ENCODE data around the gene ZBED2. TPM values are rescaled to one million over a fixed set of nuclear protein-coding genes. Genes with fewer than 3 reads are reported as not detected.

The ZBED2 gene
- polyA plus RNA-seq, 1 donor (not counting 4 experiments of a cell fraction or from before 2014, with no cell fraction given), result 120 TPM

DNA sequence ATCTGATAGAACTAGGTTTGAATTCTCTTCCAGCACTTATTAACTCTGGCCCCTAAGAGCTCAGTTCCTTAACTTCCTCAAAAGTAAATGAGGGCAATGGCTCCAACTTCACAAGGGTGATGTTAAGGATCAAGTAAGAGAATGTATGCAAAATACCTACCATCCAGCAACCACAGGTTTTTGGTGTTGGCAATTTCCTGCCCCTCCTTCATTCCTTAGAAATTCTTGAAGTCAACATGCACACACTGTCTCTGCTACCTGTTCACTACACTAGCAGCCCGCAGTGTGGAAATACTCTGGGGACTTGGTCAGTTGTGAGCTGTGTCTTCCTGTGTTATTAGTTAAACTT, 5.0 kb downstream of the ZBED2 start:
- H3K27ac ChIP-seq (ENCODE audit: control insufficient read depth, insufficient read depth, low read length), result peak overlapping the region; percentile 70
- TF ChIP-seq, protein P1, sequence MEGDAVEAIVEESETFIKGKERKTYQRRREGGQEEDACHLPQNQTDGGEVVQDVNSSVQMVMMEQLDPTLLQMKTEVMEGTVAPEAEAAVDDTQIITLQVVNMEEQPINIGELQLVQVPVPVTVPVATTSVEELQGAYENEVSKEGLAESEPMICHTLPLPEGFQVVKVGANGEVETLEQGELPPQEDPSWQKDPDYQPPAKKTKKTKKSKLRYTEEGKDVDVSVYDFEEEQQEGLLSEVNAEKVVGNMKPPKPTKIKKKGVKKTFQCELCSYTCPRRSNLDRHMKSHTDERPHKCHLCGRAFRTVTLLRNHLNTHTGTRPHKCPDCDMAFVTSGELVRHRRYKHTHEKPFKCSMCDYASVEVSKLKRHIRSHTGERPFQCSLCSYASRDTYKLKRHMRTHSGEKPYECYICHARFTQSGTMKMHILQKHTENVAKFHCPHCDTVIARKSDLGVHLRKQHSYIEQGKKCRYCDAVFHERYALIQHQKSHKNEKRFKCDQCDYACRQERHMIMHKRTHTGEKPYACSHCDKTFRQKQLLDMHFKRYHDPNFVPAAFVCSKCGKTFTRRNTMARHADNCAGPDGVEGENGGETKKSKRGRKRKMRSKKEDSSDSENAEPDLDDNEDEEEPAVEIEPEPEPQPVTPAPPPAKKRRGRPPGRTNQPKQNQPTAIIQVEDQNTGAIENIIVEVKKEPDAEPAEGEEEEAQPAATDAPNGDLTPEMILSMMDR (optimal IDR thresholded peaks at IDR 0.05 in 1 of 3, IDR thresholded peaks at IDR 0.05 in 1 of 3, conservative IDR thresholded peaks at IDR 0.05 in 1 of 3; ENCODE audit: extremely low read depth in 1 of 3, insufficient read depth in 2 of 3, low read length in 3 of 3), result no peak
- TF ChIP-seq EZH2 (IDR thresholded peaks at IDR 0.05; ENCODE audit: low read length), result no peak
- dilution Hi-C loops (cut with MboI; ENCODE audit: extremely low pct_ligation_motif_present, low sequenced_read_pairs), result loop anchor here (25.0 kb wide), 1 partner anchor 97 kb away; no protein-coding TSS in a partner anchor
- no peak overlapping the region for H2AFZ ChIP-seq (ENCODE audit: control insufficient read depth, low read length)
- H3K9me1 ChIP-seq (ENCODE audit: control insufficient read depth, extremely low read depth, insufficient read depth, low read length), result no peaks in the 10 kb centered on the region
- H3K4me1 ChIP-seq (ENCODE audit: control insufficient read depth, extremely low read depth, insufficient read depth, low read length), result peaks cover 46% of the 10 kb centered on the region
- peak overlapping the region; percentile 35 for H3K9ac ChIP-seq (ENCODE audit: control insufficient read depth, extremely low read depth, insufficient read depth, low read length)
- H3K27me3 ChIP-seq (ENCODE audit: control insufficient read depth, extremely low read depth, insufficient read depth, low read length), result no peaks in the 10 kb centered on the region
- H3K36me3 ChIP-seq (ENCODE audit: control insufficient read depth in 2 of 2, extremely low read depth in 1 of 2, insufficient read depth in 2 of 2, low read length in 2 of 2), result peaks cover 3 to 19% of the 10 kb centered on the region in 2 experiments
- H3K9me3 ChIP-seq (ENCODE audit: control insufficient read depth, low read depth, low read length), result peaks cover 1% of the 10 kb centered on the region
- DNase-seq (ENCODE audit: low read depth, low spot score) (no peak), FAIRE-seq (peak; percentile 79)
- H4K20me1 ChIP-seq (ENCODE audit: control insufficient read depth, extremely low read depth, insufficient read depth, low read length), result no peaks in the 10 kb centered on the region
- H3K4me3 ChIP-seq (ENCODE audit: control insufficient read depth in 2 of 3, extremely low read depth in 1 of 3, insufficient read depth in 2 of 3, low read depth in 1 of 3, low read length in 3 of 3), result peak overlapping the region in 1 of 3 experiments; percentile 36
- peaks cover 41% of the 10 kb centered on the region for H3K79me2 ChIP-seq (ENCODE audit: control insufficient read depth, insufficient read depth, low read length)
- H3K4me2 ChIP-seq (ENCODE audit: control insufficient read depth, extremely low read depth, insufficient read depth, low read depth, low read length), result peak overlapping the region; percentile 83

DNA sequence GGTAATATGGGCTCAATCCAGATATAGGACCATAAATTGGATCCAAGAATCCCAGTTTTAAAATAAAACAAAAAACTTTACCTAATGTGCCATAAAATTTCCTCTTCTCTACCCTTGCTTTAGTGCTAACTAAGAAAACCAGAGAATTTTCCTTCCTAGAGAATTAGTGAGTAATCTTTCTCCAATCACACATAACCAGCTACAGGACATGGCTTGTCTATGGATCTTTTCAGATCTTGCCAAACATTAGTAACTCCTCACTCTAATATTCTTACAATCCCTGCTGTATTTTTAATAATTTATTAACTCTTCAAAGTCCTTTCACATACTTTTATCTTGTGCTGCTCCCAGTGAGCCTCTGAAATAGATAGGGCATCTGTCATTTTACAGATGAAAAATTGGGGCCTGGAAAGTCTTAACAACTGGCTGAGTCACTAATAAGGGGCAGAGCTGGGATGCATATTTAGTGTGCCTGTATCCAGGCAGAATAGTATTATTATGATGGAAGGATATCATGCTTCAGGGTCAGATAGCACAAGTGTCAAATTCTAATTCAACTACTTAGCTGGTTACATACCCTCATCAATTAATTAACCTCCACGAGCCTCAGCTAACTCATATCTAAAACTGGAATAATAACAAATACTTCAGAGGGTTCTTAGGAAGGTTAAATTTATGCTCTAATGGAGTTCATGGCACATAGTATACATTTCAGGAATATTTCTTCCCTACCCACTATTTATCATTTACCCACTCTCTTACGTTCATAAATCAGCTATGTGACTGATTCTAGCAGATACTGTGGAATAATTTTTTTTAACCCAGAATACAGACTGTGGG, 5.6 kb downstream of the ZBED2 start:
- dilution Hi-C loops (cut with MboI; ENCODE audit: extremely low pct_ligation_motif_present, low sequenced_read_pairs), result loop anchor here (25.0 kb wide), 1 partner anchor 98 kb away; no protein-coding TSS in a partner anchor
- no peak for DNase-seq (ENCODE audit: low read depth, low spot score)

More for the DNA sequence above, 5.6 kb downstream of the ZBED2 start:
- FAIRE-seq, result peak; percentile 17
- TF ChIP-seq, protein P1 (optimal IDR thresholded peaks at IDR 0.05 in 1 of 3, IDR thresholded peaks at IDR 0.05 in 1 of 3, conservative IDR thresholded peaks at IDR 0.05 in 1 of 3; ENCODE audit: extremely low read depth in 1 of 3, insufficient read depth in 2 of 3, low read length in 3 of 3), result no peak
- TF ChIP-seq EZH2 (IDR thresholded peaks at IDR 0.05; ENCODE audit: low read length), result no peak
- peaks cover 35% of the 10 kb centered on the region for H3K79me2 ChIP-seq (ENCODE audit: control insufficient read depth, insufficient read depth, low read length)
- H3K36me3 ChIP-seq (ENCODE audit: control insufficient read depth in 2 of 2, extremely low read depth in 1 of 2, insufficient read depth in 2 of 2, low read length in 2 of 2), result peaks cover 3 to 19% of the 10 kb centered on the region in 2 experiments
- peak overlapping the region; percentile 70 for H3K27ac ChIP-seq (ENCODE audit: control insufficient read depth, insufficient read depth, low read length)
- H4K20me1 ChIP-seq (ENCODE audit: control insufficient read depth, extremely low read depth, insufficient read depth, low read length), result no peaks in the 10 kb centered on the region
- H2AFZ ChIP-seq (ENCODE audit: control insufficient read depth, low read length), result no peak overlapping the region
- peak overlapping the region; percentile 83 for H3K4me2 ChIP-seq (ENCODE audit: control insufficient read depth, extremely low read depth, insufficient read depth, low read depth, low read length)
- H3K27me3 ChIP-seq (ENCODE audit: control insufficient read depth, extremely low read depth, insufficient read depth, low read length), result no peaks in the 10 kb centered on the region
- no peaks in the 10 kb centered on the region for H3K9me1 ChIP-seq (ENCODE audit: control insufficient read depth, extremely low read depth, insufficient read depth, low read length)
- H3K4me3 ChIP-seq (ENCODE audit: control insufficient read depth in 2 of 3, extremely low read depth in 1 of 3, insufficient read depth in 2 of 3, low read depth in 1 of 3, low read length in 3 of 3), result peak overlapping the region in 1 of 3 experiments; percentile 36
- H3K4me1 ChIP-seq (ENCODE audit: control insufficient read depth, extremely low read depth, insufficient read depth, low read length), result peaks cover 50% of the 10 kb centered on the region
- H3K9ac ChIP-seq (ENCODE audit: control insufficient read depth, extremely low read depth, insufficient read depth, low read length), result peak overlapping the region; percentile 24
- H3K9me3 ChIP-seq (ENCODE audit: control insufficient read depth, low read depth, low read length), result peaks cover 1% of the 10 kb centered on the region

Measured in keratinocyte (primary cell).